NCI-H2196 treated with DMSO at 0.1 percent for 48 hours (cell line): ENCODE data around the gene AKT3.

Experiments
- DNase-seq: peaks from one replicate; lab custom pipeline; 2025; ENCODE audit not compliant: unreplicated experiment; lab: John Stamatoyannopoulos, UW

AKT3 gene

GRCh38 chr1:243490748-243491686 lies 359.0 kb downstream of the AKT3 start:
- DNase-seq, result no peak

- DNase-seq, result no peak
Observed at GRCh38 chr1:243489681-243490546, 360.1 kb downstream of the AKT3 start.

- DNase-seq, result no peak
Observed at GRCh38 chr1:243489158-243489527, 360.9 kb downstream of the AKT3 start.

GRCh38 chr1:243488459-243489157 lies 361.4 kb downstream of the AKT3 start:
- DNase-seq, result no peak

- no peak for DNase-seq
Observed at GRCh38 chr1:243487649-243488227, 362.3 kb downstream of the AKT3 start.

GRCh38 chr1:243487036-243487648 lies 362.9 kb downstream of the AKT3 start:
- DNase-seq, result no peak

GRCh38 chr1:243483952-243484351 lies 366.1 kb downstream of the AKT3 start:
- no peak for DNase-seq

- no peak for DNase-seq
Observed at GRCh38 chr1:243483071-243483771, 366.8 kb downstream of the AKT3 start.

- DNase-seq, result no peak
Observed at GRCh38 chr1:243482141-243483022, 367.7 kb downstream of the AKT3 start.

- DNase-seq, result no peak
Observed at GRCh38 chr1:243481101-243481500, 368.9 kb downstream of the AKT3 start.

- DNase-seq, result no peak
Observed at GRCh38 chr1:243477731-243478290, 372.2 kb downstream of the AKT3 start.

GRCh38 chr1:243475966-243476365 lies 374.1 kb downstream of the AKT3 start:
- no peak for DNase-seq

- DNase-seq, result no peak
Observed at GRCh38 chr1:243474906-243475305, 375.1 kb downstream of the AKT3 start.

GRCh38 chr1:243474136-243474881 lies 375.7 kb downstream of the AKT3 start:
- DNase-seq, result no peak

- no peak for DNase-seq
Observed at GRCh38 chr1:243473227-243474135, 376.6 kb downstream of the AKT3 start.

- no peak for DNase-seq
Observed at GRCh38 chr1:243471754-243472745, 378.0 kb downstream of the AKT3 start.
